MG63 (cell line): Measurements from ENCODE around the gene CLASP1. TPM values are rescaled to one million over a fixed set of nuclear protein-coding genes. Genes with fewer than 3 reads are reported as not detected.
"Not testable (repeated sequence)": the region's sequence is repeated elsewhere in the genome, so short reads cannot be mapped to it uniquely, and the experiment has no call there.

Experiments used
- DNase-seq: peaks from one replicate; pipeline ENCODE4 v3.0.0-alpha.2; 2020
- H3K27me3 ChIP-seq: fragments of 250-450 bp; sonication (Bioruptor Pico); 2 replicates; pipeline ENCODE4 v1.5.1; 2020; ENCODE audit warnings: mild to moderate bottlenecking, moderate library complexity
- H3K36me3 ChIP-seq: fragments of 250-450 bp; sonication (Bioruptor Pico); 2 replicates; pipeline ENCODE4 v1.5.1; 2020; ENCODE audit warnings: mild to moderate bottlenecking, moderate library complexity
- H3K4me3 ChIP-seq: fragments of 250-450 bp; sonication (Bioruptor Pico); 2 replicates; pipeline ENCODE4 v1.5.1; 2020; ENCODE audit warnings: mild to moderate bottlenecking, moderate library complexity
- H3K9me3 ChIP-seq: fragments of 250-450 bp; sonication (Bioruptor Pico); 2 replicates; pipeline ENCODE4 v1.5.1; 2020; ENCODE audit warnings: mild to moderate bottlenecking, moderate library complexity
- total RNA-seq: library from RNA; depleted of rRNA; stranded (reverse); fragments of >200 nt; shearing (Covaris generic); gene quantifications from 2 replicates; pipeline ENCODE4 v1.2.3, GENCODE V29; 2014; ENCODE audit warnings: low replicate concordance

CLASP1 gene
- total RNA-seq, 1 experiment from 2014 or later, result 20.8 TPM

DNA sequence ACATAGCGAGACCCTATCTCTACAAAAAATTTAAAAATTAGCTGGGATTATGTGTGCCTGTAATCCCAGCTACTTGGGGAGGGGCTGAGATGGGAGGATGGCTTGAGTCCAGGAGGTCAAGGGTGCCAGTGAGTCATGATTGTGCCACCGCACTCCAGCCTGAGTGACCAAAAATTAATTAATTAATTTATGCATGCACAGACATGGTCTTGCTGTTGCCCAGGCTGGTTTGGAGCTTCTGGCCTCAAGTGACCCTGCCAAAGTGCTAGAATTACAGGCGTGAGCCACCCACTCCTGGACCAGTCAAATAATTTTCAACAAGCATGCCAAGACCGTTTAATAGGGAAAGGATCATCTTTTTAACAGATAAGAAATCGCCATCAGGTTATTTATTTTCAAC is 306.5 kb downstream of the CLASP1 start:
- H3K36me3 ChIP-seq, result peaks cover 58% of the 10 kb centered on the region
- no peak for DNase-seq
- no peak overlapping the region for H3K4me3 ChIP-seq
- H3K9me3 ChIP-seq, result no peaks in the 10 kb centered on the region
- no peaks in the 10 kb centered on the region for H3K27me3 ChIP-seq

DNA sequence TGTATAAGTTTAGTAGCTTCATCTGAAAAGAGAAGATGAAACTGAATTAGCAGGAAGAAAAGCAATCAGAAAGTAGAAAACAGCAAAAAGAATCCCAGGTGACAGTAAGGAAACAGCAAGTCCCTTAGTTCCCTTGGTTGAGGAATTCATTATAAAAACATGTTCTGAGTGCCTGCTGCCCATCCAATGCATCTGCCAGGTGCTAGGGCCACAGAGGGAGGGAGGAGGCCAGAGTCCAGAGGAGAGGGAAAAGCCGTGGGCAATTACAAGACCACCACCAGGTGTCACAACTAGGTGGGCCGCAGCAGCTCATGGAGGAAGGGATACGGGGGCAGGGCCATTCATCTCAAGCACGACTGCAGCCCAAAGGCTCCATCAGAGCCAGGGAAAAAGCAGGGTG is 308.3 kb downstream of the CLASP1 start:
- Histone ChIP-seq H3K27me3 (no peaks in the 10 kb centered on the region), H3K4me3 (no peak overlapping the region), H3K36me3 (peaks cover 44% of the 10 kb centered on the region)

DNA sequence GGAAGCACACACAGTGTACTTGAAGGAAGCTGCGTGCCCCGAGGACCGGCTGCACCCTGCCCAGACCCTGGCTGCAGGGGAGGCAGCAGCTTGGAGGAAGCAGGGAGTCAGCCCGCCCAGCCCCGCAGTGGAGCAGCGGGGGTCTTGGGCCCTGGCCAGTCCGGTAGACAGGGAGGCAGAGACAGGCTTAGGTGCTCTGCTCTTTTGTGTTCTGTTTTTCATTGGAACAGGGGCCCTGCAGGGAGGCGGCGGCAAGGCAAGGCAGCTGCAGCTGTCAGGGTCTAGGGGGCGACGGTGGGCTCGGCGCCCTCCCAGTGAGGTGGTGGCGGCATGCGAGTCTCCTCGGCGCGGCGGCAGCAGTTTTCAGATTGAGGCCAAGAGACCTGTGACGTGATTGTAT is 311.0 kb downstream of the CLASP1 start:
- DNase-seq, result no peak
- H3K36me3 ChIP-seq, result peaks cover 25% of the 10 kb centered on the region
- H3K9me3 ChIP-seq, result no peaks in the 10 kb centered on the region
- H3K4me3 ChIP-seq, result no peak overlapping the region
- no peaks in the 10 kb centered on the region for H3K27me3 ChIP-seq

More for the DNA sequence above, 308.3 kb downstream of the CLASP1 start:
- no peaks in the 10 kb centered on the region for H3K9me3 ChIP-seq
- no peak for DNase-seq

DNA sequence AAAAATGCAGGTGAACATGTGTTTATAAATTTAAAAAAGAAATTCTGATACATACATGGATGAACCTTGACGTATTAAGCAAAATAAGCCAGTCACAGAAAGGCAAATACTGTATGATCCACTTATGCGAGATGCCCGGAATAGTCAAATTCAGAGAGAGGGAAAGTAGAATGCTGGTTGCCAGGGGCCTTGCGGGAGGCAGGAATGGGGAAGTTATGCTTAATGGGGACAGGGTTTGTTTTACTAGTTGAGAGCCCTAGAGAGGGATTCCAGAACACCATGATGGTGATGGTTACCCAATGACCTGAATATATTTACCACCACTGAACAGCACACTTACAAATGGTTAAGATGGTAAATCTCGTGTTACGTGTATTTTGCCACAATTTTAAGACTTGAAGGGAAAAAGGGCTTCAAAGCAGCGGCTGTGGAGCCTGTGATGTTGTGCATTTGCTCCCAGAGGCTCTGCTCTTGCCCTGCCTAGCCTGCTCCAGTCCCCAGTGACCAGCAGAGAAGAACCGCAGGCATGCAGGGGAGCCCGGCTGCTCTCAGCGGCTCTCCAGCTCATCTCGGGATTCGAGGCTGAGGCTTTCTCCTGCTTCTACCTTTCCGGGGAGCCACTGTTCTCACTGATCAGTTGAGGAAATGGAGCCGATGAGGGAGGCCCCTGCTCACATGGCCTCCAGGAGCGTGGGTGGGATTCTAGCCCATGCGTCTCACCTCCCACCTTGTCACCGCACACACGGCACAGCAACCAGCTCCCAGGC is 312.6 kb downstream of the CLASP1 start:
- peaks cover 14% of the 10 kb centered on the region for H3K36me3 ChIP-seq
- no peak overlapping the region for H3K4me3 ChIP-seq
- no peaks in the 10 kb centered on the region for H3K27me3 ChIP-seq
- no peak for DNase-seq
- H3K9me3 ChIP-seq, result no peaks in the 10 kb centered on the region

DNA sequence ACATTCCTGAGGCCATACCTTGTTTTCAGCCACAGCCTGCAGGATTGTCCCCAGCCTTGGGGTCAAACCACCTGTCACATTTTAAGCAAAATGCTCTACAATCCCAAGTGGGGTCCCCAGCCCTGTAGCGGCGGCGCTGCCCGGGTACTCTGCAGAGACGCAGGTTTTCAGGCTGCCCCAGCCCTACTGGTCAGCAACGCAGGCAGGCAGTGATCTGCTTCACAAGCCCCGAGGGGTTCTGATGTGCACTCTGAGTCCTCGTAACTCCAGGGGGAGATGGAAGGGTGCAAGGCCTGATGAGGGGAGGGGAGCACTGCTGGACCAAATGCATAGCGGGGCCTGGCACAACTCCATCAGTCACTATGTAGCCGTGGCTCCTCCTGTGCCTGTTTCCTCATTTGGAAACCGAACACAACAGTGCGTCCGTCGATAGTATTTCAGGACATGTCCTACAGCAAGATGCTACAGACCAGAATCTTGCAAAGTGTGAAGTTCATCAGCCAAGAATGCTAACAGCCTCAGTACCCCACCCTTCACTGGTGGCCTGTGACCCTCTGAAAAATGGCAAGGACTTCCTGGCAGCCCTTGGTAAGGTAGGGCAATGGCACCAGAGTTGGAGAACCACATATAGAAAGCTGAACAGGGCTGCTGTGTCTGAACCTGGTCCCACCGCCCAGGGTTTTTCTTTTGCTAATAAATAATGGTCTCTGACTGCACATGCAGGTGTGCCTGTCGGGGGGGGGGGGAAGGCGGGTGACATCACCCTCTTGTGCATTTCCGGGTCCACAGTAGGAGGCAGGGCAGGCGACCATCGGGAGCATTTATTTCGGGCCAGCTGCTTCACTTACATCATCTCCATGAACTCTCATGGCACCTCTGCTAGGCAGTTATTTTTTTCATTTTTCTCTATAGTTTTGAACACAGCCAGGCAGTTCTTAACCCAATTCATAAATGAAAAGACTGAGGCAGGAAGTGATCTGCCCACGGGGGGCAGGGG is 313.7 kb downstream of the CLASP1 start:
- Histone ChIP-seq H3K4me3 (no peak overlapping the region), H3K27me3 (no peaks in the 10 kb centered on the region), H3K36me3 (peaks cover 6% of the 10 kb centered on the region), H3K9me3 (no peaks in the 10 kb centered on the region)
- no peak for DNase-seq

DNA sequence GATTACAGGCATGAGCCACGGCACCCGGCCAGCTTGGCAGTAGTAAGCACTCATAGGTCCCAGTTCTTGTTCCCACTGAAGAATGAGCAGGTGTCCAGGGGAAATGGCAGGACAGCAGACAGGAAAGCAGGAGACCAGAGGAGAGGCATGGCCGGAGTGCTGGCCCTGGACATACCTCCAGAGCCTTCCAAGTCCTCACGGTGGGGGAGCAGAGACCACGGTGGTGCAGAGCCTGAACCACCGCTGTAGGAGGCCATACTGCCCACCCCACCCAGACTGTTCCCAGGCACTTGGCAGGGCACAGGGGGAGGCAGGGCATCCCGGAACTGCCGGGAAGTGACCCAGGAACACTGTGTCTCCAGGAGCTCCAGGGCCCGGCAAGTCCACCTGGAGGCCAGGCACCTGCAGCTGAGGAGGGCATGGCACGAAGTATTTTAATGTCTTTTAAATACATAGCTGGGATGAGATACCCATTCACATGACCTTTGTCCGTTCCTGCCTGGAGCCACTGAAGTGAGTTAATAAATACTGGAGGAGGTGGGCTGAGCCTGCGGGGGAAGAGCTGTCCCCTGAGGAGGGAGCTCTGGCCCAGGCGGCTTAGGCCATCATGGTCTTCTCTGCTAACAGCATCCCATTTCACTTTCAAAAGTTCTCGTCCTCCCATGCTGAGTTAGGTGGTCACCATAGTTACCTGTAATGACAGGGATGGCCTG is 314.5 kb downstream of the CLASP1 start:
- Histone ChIP-seq H3K36me3 (peaks cover 3% of the 10 kb centered on the region), H3K9me3 (no peaks in the 10 kb centered on the region), H3K4me3 (no peak overlapping the region), H3K27me3 (no peaks in the 10 kb centered on the region)
- DNase-seq, result no peak

DNA sequence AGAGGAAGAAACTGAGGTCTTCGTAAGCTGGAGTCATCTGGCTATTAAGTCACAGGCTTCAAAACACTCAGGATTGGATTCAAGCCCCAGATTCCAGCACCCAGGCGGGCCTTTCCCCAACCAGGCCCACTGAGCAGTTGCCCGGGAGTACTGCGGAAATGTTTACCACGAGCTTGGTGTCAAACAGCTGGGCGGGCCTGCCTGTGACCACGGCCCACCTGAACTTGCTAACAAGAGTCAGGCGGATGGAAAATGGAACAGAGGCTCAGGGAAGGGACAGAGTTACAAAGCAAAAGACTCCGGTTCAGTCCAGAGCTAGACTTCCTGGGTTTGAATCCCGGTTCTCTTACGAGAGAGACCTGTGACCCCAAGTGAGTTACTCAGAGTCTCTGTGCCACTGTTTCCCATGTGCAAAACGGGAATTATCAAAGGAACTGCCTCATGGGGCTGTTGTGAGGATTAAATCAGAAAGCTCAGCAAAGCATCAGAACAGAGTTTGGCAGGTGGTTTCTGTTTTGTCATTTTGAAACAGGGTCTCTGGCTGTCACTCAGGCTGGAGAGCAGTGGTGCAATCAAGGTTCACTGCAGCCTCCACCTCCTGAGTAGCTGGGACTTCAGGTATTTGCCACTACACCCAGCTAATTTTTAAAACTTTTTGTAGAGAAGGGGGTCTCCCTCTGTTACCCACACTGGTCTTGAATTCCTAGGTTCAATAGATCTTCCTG is 315.3 kb downstream of the CLASP1 start:
- Histone ChIP-seq H3K4me3 (no peak overlapping the region), H3K9me3 (no peaks in the 10 kb centered on the region), H3K27me3 (no peaks in the 10 kb centered on the region), H3K36me3 (peaks cover 3% of the 10 kb centered on the region; the same call in 1 of the 2 replicates)
- DNase-seq, result no peak

DNA sequence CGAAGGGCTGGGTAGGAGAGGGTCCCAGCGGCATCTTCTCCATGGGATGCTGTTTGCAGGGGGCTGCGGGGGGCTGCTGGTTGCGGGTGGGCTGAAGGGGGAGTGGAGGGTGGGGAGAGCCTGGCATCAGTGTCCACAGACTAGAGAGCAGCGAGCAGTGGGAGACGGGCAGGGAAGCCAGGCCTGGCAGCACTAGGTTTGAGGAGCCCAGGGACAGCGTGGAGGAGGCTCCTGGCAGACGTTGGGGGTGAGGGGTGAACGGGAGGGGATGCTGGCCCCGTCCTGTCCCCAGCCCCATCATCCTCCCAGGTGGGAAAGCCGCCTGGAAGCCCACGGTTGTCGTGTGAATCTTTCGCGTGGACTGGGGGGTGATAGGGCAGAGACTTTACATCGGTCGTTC is 316.0 kb downstream of the CLASP1 start:
- H3K4me3 ChIP-seq, result no peak overlapping the region
- H3K9me3 ChIP-seq, result no peaks in the 10 kb centered on the region
- no peaks in the 10 kb centered on the region for H3K27me3 ChIP-seq
- no peak for DNase-seq
- no peaks in the 10 kb centered on the region; the same call in 1 of the 2 replicates for H3K36me3 ChIP-seq

DNA sequence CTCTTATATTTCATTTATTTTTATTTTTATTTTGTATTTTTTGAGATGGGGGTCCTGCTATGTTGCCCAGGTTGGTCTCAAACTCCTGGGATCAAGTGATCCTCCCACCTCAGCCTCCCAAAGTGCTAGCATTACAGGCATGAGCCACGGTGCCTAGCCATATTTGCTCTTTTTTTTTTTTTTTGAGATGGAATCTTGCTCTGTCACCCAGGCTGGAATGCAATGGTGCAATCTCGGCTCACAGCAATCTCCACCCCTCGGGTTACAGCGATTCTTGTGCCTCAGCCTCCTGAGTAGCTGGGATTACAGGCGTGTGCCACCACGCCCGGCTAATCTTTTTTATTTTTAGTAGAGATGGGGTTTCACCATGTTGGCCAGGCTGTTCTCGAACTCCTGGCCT is 317.9 kb downstream of the CLASP1 start:
- not testable (repeated sequence) for H3K4me3 ChIP-seq, H3K27me3 ChIP-seq, DNase-seq, H3K9me3 ChIP-seq, H3K36me3 ChIP-seq

DNA sequence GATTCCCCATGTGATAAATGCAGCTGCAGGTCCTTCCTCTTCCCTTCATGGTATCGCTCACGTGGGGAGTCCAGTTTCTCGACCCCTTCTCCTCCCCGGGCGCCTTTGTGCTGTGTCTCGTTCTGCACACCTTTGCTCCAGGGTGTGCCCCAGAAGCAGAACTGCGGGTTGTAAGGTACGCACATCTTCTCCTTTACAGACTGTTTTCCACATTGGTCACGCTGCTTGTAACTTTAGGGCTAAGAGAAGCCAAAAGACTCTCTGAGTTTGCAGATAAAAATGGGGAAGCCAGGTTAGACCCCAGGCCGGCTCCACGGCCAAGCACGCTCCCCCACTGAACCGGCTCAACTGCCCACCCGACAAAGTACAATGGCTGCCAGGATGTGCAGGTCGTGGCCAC is 318.3 kb downstream of the CLASP1 start:
- no peaks in the 10 kb centered on the region for H3K9me3 ChIP-seq
- no peaks in the 10 kb centered on the region for H3K36me3 ChIP-seq
- no peak for DNase-seq
- no peaks in the 10 kb centered on the region for H3K27me3 ChIP-seq
- H3K4me3 ChIP-seq, result no peak overlapping the region

DNA sequence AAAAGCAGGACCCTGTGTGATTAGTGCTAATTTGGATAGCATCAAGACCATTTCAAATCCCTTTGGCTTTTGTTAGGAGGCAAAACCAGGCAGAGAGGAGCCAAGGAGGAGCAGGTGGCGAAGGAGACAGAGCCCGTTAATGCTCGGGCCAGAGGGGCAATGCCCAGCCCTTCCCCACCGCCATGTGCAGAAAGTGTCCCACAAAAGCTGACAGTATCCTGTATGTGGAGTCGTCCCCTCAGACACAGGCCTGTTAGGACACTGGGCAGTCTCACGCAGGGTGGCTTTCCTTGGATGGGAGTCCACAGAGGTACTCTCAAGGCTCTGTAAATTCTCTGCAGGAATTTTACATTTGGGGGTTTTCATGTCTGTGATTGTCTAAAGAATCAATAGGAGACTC is 319.5 kb downstream of the CLASP1 start:
- H3K36me3 ChIP-seq, result no peaks in the 10 kb centered on the region
- H3K27me3 ChIP-seq, result no peaks in the 10 kb centered on the region
- H3K9me3 ChIP-seq, result no peaks in the 10 kb centered on the region
- no peak for DNase-seq
- H3K4me3 ChIP-seq, result no peak overlapping the region

DNA sequence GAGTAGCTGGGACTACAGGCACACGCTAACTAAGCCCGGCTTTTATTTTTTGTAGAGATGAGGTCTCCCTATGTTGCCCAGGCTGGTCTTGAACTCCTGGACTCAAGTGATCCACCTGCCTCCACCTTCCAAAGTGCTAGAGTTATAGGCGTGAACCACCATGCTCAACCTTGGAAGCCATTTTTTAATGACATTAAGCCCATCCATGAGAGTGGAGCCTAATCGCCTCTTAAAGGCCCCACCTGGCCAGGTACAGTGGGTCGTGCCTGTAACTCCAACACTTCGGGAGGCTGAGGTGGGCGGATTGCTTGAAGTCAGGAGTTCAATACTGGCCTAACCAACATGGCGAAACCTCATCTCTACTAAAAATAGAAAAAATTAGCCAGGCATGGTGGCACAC is 322.6 kb downstream of the CLASP1 start:
- DNase-seq, result no peak
- no peaks in the 10 kb centered on the region for H3K27me3 ChIP-seq

DNA sequence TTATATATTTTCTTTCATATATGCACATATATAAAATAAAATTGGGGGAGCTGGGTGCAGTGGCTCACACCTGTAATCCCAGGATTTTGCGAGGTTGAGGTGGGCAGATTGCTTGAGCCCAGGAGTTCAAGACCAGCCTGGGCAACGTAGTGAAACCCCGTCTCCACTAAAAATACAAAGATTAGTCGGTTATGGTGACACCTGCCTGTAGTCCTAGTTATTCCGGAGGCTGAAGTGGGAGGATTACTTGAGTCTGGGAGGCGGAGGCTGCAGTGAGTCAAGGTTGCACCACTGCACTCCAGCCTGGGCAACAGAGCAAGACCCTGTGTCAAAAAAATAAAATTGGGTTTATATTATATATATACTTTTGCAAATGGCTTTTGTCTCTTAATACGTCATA is 324.7 kb downstream of the CLASP1 start:
- H3K27me3 ChIP-seq, result no peaks in the 10 kb centered on the region
- no peaks in the 10 kb centered on the region for H3K9me3 ChIP-seq
- H3K4me3 ChIP-seq, result no peak overlapping the region
- DNase-seq, result no peak
- no peaks in the 10 kb centered on the region for H3K36me3 ChIP-seq

More for the DNA sequence above, 322.6 kb downstream of the CLASP1 start:
- H3K4me3 ChIP-seq, result no peak overlapping the region
- no peaks in the 10 kb centered on the region for H3K36me3 ChIP-seq
- H3K9me3 ChIP-seq, result no peaks in the 10 kb centered on the region

DNA sequence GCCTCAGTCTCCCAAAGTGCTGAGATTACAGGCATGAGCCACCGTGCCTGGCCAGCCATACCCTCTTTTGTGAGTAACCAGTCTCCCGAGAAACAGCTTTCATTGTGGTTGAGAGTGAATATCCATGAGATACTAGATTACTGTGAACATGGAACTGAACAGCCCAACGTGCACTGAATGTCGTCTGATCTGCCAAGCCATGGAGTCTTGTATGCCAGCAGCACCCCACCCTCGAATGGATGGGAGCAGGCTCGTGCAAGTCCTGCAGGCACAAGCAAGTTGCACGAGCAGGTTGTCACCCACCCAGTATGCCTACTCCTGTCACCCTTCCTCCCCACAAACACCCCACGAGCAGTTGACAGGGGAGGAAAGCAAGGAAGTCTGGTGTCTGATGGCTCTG is 327.8 kb downstream of the CLASP1 start:
- no peaks in the 10 kb centered on the region for H3K36me3 ChIP-seq
- no peak overlapping the region for H3K4me3 ChIP-seq
- no peaks in the 10 kb centered on the region for H3K27me3 ChIP-seq
- H3K9me3 ChIP-seq, result no peaks in the 10 kb centered on the region
- DNase-seq, result no peak

DNA sequence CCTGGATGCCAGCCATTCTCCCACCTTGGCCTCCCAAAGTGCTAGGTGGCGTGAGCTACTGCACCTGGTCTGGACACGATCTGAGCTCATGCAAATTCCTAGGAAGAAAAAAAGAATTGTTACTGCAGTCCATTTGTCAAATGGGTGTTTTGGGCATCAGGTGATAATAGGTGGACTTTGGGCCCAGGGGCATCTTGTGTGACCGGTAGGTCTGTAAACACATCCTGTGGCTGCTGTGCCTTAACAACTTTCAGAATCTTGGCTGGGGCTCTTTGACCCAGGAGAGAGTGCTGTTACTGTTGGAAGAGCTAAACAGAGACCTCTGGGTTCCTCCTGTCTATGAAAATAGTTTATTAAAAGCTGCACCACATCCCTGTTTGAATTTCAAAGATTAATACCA is 329.3 kb downstream of the CLASP1 start:
- H3K27me3 ChIP-seq, result no peaks in the 10 kb centered on the region
- H3K36me3 ChIP-seq, result no peaks in the 10 kb centered on the region
- H3K4me3 ChIP-seq, result no peak overlapping the region
- H3K9me3 ChIP-seq, result no peaks in the 10 kb centered on the region
- no peak for DNase-seq

DNA sequence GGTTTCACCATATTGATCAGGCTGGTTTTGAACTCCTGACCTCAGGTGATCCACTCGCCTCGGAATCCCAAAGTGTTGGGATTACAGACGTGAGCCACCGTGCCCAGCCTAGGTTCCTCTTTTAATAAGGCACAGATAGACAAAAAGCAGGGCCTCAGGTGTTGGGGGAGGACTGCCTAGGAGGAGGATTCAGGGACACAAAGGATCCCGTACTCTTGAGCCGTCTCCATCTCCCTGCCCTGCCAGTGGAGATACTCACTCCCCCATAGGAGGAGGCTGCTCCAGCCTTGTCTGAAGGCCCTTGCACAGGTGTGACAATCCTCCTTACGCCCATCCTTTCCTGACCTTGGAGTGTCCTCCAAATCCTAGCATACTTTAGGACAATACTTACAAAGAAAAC is 332.3 kb downstream of the CLASP1 start:
- H3K9me3 ChIP-seq, result no peaks in the 10 kb centered on the region
- H3K27me3 ChIP-seq, result no peaks in the 10 kb centered on the region; the same call in 1 of the 2 replicates
- DNase-seq, result no peak
- no peaks in the 10 kb centered on the region for H3K36me3 ChIP-seq
- no peak overlapping the region for H3K4me3 ChIP-seq
